GM23248 (cell line): ENCODE results near the gene SELENOH. TPM values are rescaled to one million over a fixed set of nuclear protein-coding genes. Genes with fewer than 3 reads are reported as not detected.

ENCODE experiments used
- DNase-seq: peaks from one replicate; pipeline ENCODE4 v3.0.0-alpha.2; 2015
- H2AFZ ChIP-seq: fragments of 200-600 bp; sonication (generic); 2 replicates; pipeline ENCODE4 v1.6.1; 2016; ENCODE audit warnings: antibody characterized with exemption
- H3F3A ChIP-seq: fragments of 200-600 bp; sonication (generic); 2 replicates; pipeline ENCODE4 v1.6.1; 2016; ENCODE audit warnings: mild to moderate bottlenecking, antibody characterized with exemption, mixed run types; ENCODE audit not compliant: insufficient read depth
- H3K27ac ChIP-seq: fragments of 200-600 bp; sonication (generic); 2 replicates; pipeline ENCODE4 v1.5.1; 2016; ENCODE audit warnings: mild to moderate bottlenecking
- H3K27me3 ChIP-seq: fragments of 200-600 bp; sonication (generic); replicated peaks from 2 replicates; pipeline ENCODE4 v1.6.1; 2016; ENCODE audit warnings: mild to moderate bottlenecking; ENCODE audit not compliant: insufficient read depth
- H3K36me3 ChIP-seq: fragments of 200-600 bp; sonication (generic); 2 replicates; pipeline ENCODE4 v1.6.1; 2016; ENCODE audit warnings: low read depth, mild to moderate bottlenecking
- H3K4me1 ChIP-seq: fragments of 200-600 bp; sonication (generic); 2 replicates; pipeline ENCODE4 v1.6.1; 2016; ENCODE audit warnings: mild to moderate bottlenecking; ENCODE audit not compliant: insufficient read depth
- H3K4me2 ChIP-seq: fragments of 200-600 bp; sonication (generic); one replicate; pipeline ENCODE4 v1.6.1; 2016; ENCODE audit warnings: mild to moderate bottlenecking; ENCODE audit not compliant: unreplicated experiment
- H3K4me3 ChIP-seq: fragments of 200-600 bp; sonication (generic); 2 replicates; pipeline ENCODE4 v1.5.1; 2016; ENCODE audit warnings: mild to moderate bottlenecking
- H3K79me2 ChIP-seq: fragments of 200-600 bp; sonication (generic); 2 replicates; pipeline ENCODE4 v1.6.1; 2016; ENCODE audit warnings: mild to moderate bottlenecking; ENCODE audit not compliant: insufficient read depth
- H3K9ac ChIP-seq: fragments of 200-600 bp; sonication (generic); 2 replicates; pipeline ENCODE4 v1.6.1; 2016; ENCODE audit warnings: mild to moderate bottlenecking
- H3K9me2 ChIP-seq: fragments of 200-600 bp; sonication (generic); 2 replicates; pipeline ENCODE4 v1.6.1; 2016; ENCODE audit warnings: mixed run types, mild to moderate bottlenecking, moderate library complexity; ENCODE audit not compliant: insufficient read depth
- H3K9me3 ChIP-seq: fragments of 200-600 bp; sonication (generic); one replicate; pipeline ENCODE4 v1.6.1; 2017; ENCODE audit warnings: low read depth
- H4K20me1 ChIP-seq: fragments of 200-600 bp; sonication (generic); 2 replicates; pipeline ENCODE4 v1.6.0; 2016; ENCODE audit not compliant: insufficient read depth
- EZH2 ChIP-seq: fragments of 200-600 bp; sonication (generic); IDR thresholded peaks from 2 replicates; pipeline ENCODE4 v1.6.1; 2018; ENCODE audit warnings: antibody characterized with exemption, mild to moderate bottlenecking; ENCODE audit not compliant: insufficient read depth, poor library complexity, severe bottlenecking
- EZH2phosphoT487 ChIP-seq: fragments of 200-600 bp; sonication (generic); IDR thresholded peaks from 2 replicates; pipeline ENCODE4 v1.6.1; 2018; ENCODE audit warnings: antibody characterized with exemption, moderate library complexity, mild to moderate bottlenecking, low read depth; ENCODE audit not compliant: insufficient read depth
- WGBS, 2 experiments: methylation state at CpG; one replicate each; pipeline ENCODE4 v1.1.6; 2015 to 2017; ENCODE audit warnings: low lambda C conversion rate in 2 of 2, low coverage in 1 of 2; ENCODE audit errors: missing lambda C conversion rate in 2 of 2; 5-methylcytosine and 5-hydroxymethylcytosine counted together
- in situ Hi-C: fragments of 300-500 bp; cut with MboI; formaldehyde crosslinking; loops from 2 replicates; pipeline ENCODE4 v1.15.0; 2020
- polyA plus RNA-seq: library from polyadenylated mRNA; unstranded; fragments of >200 nt; fragmentation: Nextera tagmentation; extraction: Ambion mirVana; gene quantifications from 2 replicates; pipeline ENCODE4 v1.2.1, GENCODE V29; 2016
- total RNA-seq: library from RNA; depleted of rRNA; stranded (reverse); fragments of >200 nt; shearing (Covaris generic); gene quantifications from 2 replicates; pipeline ENCODE4 v1.2.3, GENCODE V29; 2014

The SELENOH gene
- total and polyA plus RNA-seq, 2 experiments from 2014 or later, result 123 to 184 TPM

- Histone ChIP-seq H4K20me1 (peaks cover 29% of the 10 kb centered on the region), H3K27ac (peak overlapping the region; percentile 28), H3K9me2 (no peaks in the 10 kb centered on the region), H3K9me3 (no peaks in the 10 kb centered on the region), H3K4me2 (no peak overlapping the region), H3K27me3 (no peaks in the 10 kb centered on the region), H3K4me1 (peaks cover 42% of the 10 kb centered on the region), H3K9ac (no peak overlapping the region), H2AFZ (no peak overlapping the region), H3K36me3 (0 out of 2 replicates have a peak, but pooled peaks cover 3% of the 10 kb centered on the region), H3F3A (peaks cover 56% of the 10 kb centered on the region), H3K4me3 (no peak overlapping the region), H3K79me2 (peaks cover 97% of the 10 kb centered on the region)
- DNase-seq, result no peak
- 92 to 100% methylated on average over 3 of the region's 3 CpGs for WGBS, 2 experiments
- in situ Hi-C loops, result no loop called here
- TF ChIP-seq EZH2, result no peak
- no peak for TF ChIP-seq EZH2phosphoT487
These were observed 40.2 kb downstream of the SELENOH start for GRCh38 chr11:57781529-57781943.

GRCh38 chr11:57785072-57785471 lies 43.8 kb downstream of the SELENOH start:
- 97 to 100% methylated on average over 2 of the region's 2 CpGs for WGBS, 2 experiments

GRCh38 chr11:57786436-57786835 lies 45.1 kb downstream of the SELENOH start:
- Histone ChIP-seq H3K27ac (peak overlapping the region; percentile 14; the same call in 1 of the 2 replicates), H3K9me3 (no peaks in the 10 kb centered on the region), H4K20me1 (peaks cover 26% of the 10 kb centered on the region), H3K9me2 (no peaks in the 10 kb centered on the region), H3K4me3 (no peak overlapping the region), H3K79me2 (peaks cover 100% of the 10 kb centered on the region), H3K27me3 (no peaks in the 10 kb centered on the region), H3K4me2 (no peak overlapping the region), H2AFZ (no peak overlapping the region), H3K9ac (no peak overlapping the region), H3K4me1 (peaks cover 16% of the 10 kb centered on the region), H3K36me3 (peaks cover 4% of the 10 kb centered on the region; the same call in 1 of the 2 replicates), H3F3A (0 out of 2 replicates have a peak, but pooled peaks cover 11% of the 10 kb centered on the region)
- in situ Hi-C loops, result no loop called here
- no peak for DNase-seq
- 87 to 90% methylated on average over 4 of the region's 4 CpGs for WGBS, 2 experiments
- TF ChIP-seq EZH2phosphoT487 (no peak), EZH2 (no peak)

More at GRCh38 chr11:57785072-57785471, 43.8 kb downstream of the SELENOH start:
- Histone ChIP-seq H3K9ac (no peak overlapping the region), H3K4me3 (no peak overlapping the region), H3F3A (0 out of 2 replicates have a peak, but pooled peaks cover 24% of the 10 kb centered on the region), H3K9me3 (no peaks in the 10 kb centered on the region), H3K4me2 (no peak overlapping the region), H3K4me1 (peaks cover 19% of the 10 kb centered on the region), H2AFZ (no peak overlapping the region), H3K27me3 (no peaks in the 10 kb centered on the region), H3K79me2 (peaks cover 100% of the 10 kb centered on the region), H3K27ac (no peak overlapping the region), H3K36me3 (peaks cover 7% of the 10 kb centered on the region; the same call in 1 of the 2 replicates), H4K20me1 (peaks cover 29% of the 10 kb centered on the region), H3K9me2 (no peaks in the 10 kb centered on the region)
- in situ Hi-C loops, result no loop called here
- DNase-seq, result no peak
- TF ChIP-seq EZH2 (no peak), EZH2phosphoT487 (no peak)

- Histone ChIP-seq H3K9me2 (no peaks in the 10 kb centered on the region), H3K79me2 (peaks cover 100% of the 10 kb centered on the region), H3K27ac (peak overlapping the region; percentile 14; the same call in 1 of the 2 replicates), H2AFZ (no peak overlapping the region), H3K36me3 (peaks cover 4% of the 10 kb centered on the region; the same call in 1 of the 2 replicates), H3K9me3 (no peaks in the 10 kb centered on the region), H3K4me1 (peaks cover 16% of the 10 kb centered on the region), H3K4me3 (no peak overlapping the region), H3K4me2 (no peak overlapping the region), H4K20me1 (peaks cover 22% of the 10 kb centered on the region), H3F3A (0 out of 2 replicates have a peak, but pooled peaks cover 7% of the 10 kb centered on the region), H3K9ac (no peak overlapping the region), H3K27me3 (no peaks in the 10 kb centered on the region)
- no peak for DNase-seq
- no peak for TF ChIP-seq EZH2phosphoT487
- no peak for TF ChIP-seq EZH2
- in situ Hi-C loops, result no loop called here
- 65 to 66% methylated on average over 4 of the region's 4 CpGs for WGBS, 2 experiments
These were observed 45.8 kb downstream of the SELENOH start for GRCh38 chr11:57787006-57787604.
